GM18868 (cell line): ENCODE results near the gene POLD1.

ENCODE experiments used
- ATAC-seq: cut with Tn5 transposase; IDR thresholded peaks from one replicate; pipeline ENCODE4 v1.9.1; 2021; ENCODE audit warnings: mild to moderate bottlenecking, moderate library complexity; ENCODE audit not compliant: unreplicated experiment

POLD1 gene

GRCh38 chr19:50461066-50461875, 77.1 kb downstream of the POLD1 start:
- no peak for ATAC-seq

DNA sequence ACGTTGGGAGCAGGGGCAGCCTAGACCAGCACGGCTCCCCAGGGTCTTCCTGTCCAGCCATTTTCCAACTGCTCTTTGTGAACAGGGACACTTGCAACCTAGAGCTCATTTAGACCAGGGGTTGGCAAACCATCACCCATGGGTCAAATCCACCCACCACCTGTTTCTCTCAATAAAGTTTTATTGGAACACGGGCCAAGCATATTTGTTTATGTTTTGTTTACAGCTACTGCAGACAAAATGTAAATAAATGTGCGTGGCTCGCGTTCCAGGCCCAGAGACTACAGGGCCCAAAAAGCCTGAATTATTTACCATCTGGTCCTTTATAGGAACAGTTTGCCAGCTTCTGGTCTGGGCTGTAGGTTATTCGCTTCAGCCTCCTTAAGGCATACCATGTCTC, 78.8 kb downstream of the POLD1 start:
- no peak for ATAC-seq

DNA sequence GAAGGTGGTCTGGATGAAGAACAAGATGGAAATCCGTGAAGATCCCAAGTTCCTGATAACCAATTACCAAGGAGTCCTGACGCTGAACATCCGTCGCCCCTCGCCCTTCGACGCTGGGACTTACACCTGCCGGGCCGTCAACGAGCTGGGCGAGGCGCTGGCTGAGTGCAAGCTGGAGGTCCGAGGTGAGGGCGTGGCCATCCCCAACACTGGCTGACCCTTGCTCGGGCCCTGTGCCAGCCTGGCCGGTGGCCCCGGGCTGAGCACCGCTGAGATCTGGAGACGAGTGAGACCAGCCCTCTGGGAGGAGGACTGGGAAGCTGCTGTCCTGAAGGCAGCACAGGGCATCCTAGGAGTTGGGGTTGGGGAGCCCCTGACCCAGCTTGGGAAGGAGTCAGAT, 80.2 kb downstream of the POLD1 start:
- no peak for ATAC-seq

DNA sequence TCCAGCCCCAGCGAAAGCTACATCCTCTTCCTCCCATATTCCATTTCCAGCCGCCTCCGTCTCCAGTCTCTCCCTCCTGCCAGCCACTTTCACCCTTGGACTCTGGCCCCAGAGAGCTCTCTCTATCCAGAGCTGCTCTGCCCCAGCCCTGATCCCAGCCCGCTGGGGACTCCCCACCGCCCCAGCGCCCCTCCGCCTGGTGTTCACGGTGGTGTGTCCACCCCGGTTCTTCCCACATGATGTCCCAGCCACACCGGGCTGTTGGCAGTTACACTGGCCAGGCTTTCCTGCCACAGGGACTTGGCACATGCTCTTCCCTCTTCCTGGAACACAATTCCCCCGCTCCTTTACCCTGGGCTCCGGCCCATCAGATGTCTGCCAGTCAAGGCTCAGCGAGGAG, 80.9 kb downstream of the POLD1 start:
- no peak for ATAC-seq

DNA sequence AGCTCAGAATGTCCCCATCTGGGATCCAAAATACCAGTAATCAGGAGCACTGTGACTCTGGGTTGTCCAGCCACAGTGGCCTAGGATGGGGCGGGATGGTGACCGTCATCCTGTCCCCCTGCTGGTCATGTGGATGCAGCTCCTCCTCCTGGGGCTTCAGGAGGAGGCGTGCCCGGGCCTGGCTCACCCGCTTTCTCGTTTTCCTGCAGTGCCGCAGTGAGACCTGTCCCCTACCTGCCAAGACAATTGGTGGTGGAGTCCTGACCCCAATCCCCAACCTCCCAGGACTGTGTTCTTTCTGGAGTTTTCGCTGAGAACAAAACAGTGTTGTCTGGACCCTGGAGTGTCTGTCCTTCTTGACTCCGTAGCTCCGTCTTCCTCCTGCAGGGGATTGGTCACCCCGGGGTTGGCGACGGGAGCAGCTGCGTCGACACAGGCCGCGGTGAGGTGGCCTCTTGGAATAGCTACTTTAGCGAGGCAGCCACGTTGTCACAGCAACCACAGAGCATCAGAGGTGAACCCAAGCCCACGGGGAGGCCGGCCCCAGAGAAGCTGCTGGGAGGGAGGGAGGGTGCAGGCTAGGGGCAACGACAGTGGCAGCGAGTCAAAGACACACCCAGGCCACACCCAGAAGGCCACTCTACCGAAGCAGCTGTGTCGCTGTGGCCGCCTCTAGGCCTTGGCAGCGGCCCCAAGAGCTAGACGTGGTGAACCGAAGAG, 82.0 kb downstream of the POLD1 start:
- ATAC-seq: no peak

DNA sequence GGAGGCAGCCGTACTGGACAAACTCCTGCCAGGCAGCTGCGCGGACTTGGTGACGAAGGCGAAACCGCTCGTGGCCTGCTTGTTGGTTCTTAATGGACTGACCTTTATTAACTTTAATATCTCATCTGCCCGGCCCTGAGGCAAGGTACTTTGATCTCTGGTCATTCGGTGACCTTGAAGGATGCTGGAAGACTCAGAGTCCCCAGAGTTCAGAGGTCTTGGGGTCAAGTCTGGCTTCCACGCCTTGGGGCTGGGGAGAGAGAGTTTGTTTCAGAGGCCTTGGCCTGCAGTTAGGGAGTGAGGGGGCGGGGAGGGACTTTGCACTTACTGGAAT, 82.5 kb downstream of the POLD1 start:
- ATAC-seq: no peak

DNA sequence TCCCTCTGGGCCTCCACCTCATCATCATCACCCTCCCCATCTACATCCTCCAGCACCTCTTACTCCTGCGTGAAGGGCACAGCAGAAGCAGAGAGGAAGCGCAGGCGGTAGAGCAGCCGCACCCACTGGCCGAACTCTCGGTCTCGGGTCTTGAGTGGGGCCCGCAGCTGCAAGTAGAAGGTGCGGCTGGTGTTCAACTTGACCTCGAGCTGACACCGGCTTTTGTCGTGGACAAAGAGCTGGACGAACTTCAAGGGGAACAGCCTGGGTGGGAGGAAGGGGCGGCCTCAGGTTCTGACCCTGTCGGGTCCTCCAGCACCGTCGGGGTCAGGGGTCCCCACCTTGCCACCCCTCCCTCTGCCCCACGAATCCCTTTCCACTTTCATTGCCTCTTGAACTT, 83.4 kb downstream of the POLD1 start:
- no peak for ATAC-seq
